ENCODE measurements around the gene CDK1.

Gene CDK1

GRCh38 chr10:60778214-60778970, at the start of gene CDK1:
Gene CDK1, plus strand, starts transcription at chr10:60778478. Its CDS starts 1,688 bp downstream, at chr10:60780166.
- DNase-seq (ENCODE audit: low spot score in 2 of 2) (peak; percentile 89 to 91), ATAC-seq (ENCODE audit: low read depth) (peak; percentile 95)
- Mint-ChIP-seq H3K9me3 (no peaks in the 10 kb centered on the region), H3K4me3 (peak within 1 kb of the TSS; percentile 91), H3K4me1 (peaks cover 2% of the 10 kb centered on the region), H3K27me3 (peaks cover 2% of the 10 kb centered on the region), H3K36me3 (no peaks in the 10 kb centered on the region), H3K27ac (peak within 1 kb of the TSS; percentile 29)

GRCh38 chr10:60729106-60729505, 49.2 kb upstream of the CDK1 start:
- H3K36me3 Mint-ChIP-seq, result no peaks in the 10 kb centered on the region
- H3K27me3 Mint-ChIP-seq, result no peaks in the 10 kb centered on the region
- H3K4me1 Mint-ChIP-seq, result peaks cover 32% of the 10 kb centered on the region
- ATAC-seq (ENCODE audit: low read depth), result peak; percentile 2
- H3K4me3 Mint-ChIP-seq, result no peak overlapping the region
- no peak for DNase-seq (ENCODE audit: low spot score in 2 of 2)
- peak overlapping the region; percentile 78 for H3K27ac Mint-ChIP-seq
- no peaks in the 10 kb centered on the region for H3K9me3 Mint-ChIP-seq

- H3K4me1 Mint-ChIP-seq, result peaks cover 32% of the 10 kb centered on the region
- H3K4me3 Mint-ChIP-seq, result peak overlapping the region; percentile 97
- DNase-seq (ENCODE audit: low spot score in 2 of 2), result peak; percentile 19 to 22
- no peaks in the 10 kb centered on the region for H3K27me3 Mint-ChIP-seq
- peak overlapping the region; percentile 96 for H3K27ac Mint-ChIP-seq
- H3K36me3 Mint-ChIP-seq, result no peaks in the 10 kb centered on the region
- no peaks in the 10 kb centered on the region for H3K9me3 Mint-ChIP-seq
- peak; percentile 61 for ATAC-seq (ENCODE audit: low read depth)
These were observed 47.0 kb upstream of the CDK1 start for GRCh38 chr10:60731134-60731885.

- Mint-ChIP-seq H3K9me3 (no peaks in the 10 kb centered on the region), H3K27me3 (no peaks in the 10 kb centered on the region), H3K4me1 (peaks cover 26% of the 10 kb centered on the region), H3K27ac (peak overlapping the region; percentile 96), H3K4me3 (peak overlapping the region; percentile 97), H3K36me3 (no peaks in the 10 kb centered on the region)
- ATAC-seq (ENCODE audit: low read depth) (peak; percentile 56), DNase-seq (ENCODE audit: low spot score in 2 of 2) (peak; percentile 26)
These were observed 46.0 kb upstream of the CDK1 start for GRCh38 chr10:60732198-60732806.

GRCh38 chr10:60732807-60733516, 45.3 kb upstream of the CDK1 start:
- H3K4me3 Mint-ChIP-seq, result peak overlapping the region; percentile 97
- H3K4me1 Mint-ChIP-seq, result peaks cover 22% of the 10 kb centered on the region
- H3K9me3 Mint-ChIP-seq, result no peaks in the 10 kb centered on the region
- H3K27ac Mint-ChIP-seq, result peak overlapping the region; percentile 96
- peak; percentile 76 for ATAC-seq (ENCODE audit: low read depth)
- DNase-seq (ENCODE audit: low spot score in 2 of 2), result peak; percentile 47 to 70
- no peaks in the 10 kb centered on the region for H3K36me3 Mint-ChIP-seq
- H3K27me3 Mint-ChIP-seq, result no peaks in the 10 kb centered on the region

- DNase-seq (ENCODE audit: low spot score in 2 of 2), result no peak
- H3K36me3 Mint-ChIP-seq, result no peaks in the 10 kb centered on the region
- no peaks in the 10 kb centered on the region for H3K27me3 Mint-ChIP-seq
- peak overlapping the region; percentile 97 for H3K4me3 Mint-ChIP-seq
- H3K27ac Mint-ChIP-seq, result peak overlapping the region; percentile 96
- no peaks in the 10 kb centered on the region for H3K9me3 Mint-ChIP-seq
- no peak for ATAC-seq (ENCODE audit: low read depth)
- peaks cover 19% of the 10 kb centered on the region for H3K4me1 Mint-ChIP-seq
These were observed 44.8 kb upstream of the CDK1 start for GRCh38 chr10:60733517-60733822.

- Mint-ChIP-seq H3K27me3 (no peaks in the 10 kb centered on the region), H3K27ac (no peak overlapping the region), H3K4me3 (peak overlapping the region; percentile 40), H3K9me3 (no peaks in the 10 kb centered on the region), H3K4me1 (peaks cover 16% of the 10 kb centered on the region), H3K36me3 (no peaks in the 10 kb centered on the region)
- DNase-seq (ENCODE audit: low spot score in 2 of 2) (no peak), ATAC-seq (ENCODE audit: low read depth) (no peak)
These were observed 44.5 kb upstream of the CDK1 start for GRCh38 chr10:60733826-60734225.

DNA sequence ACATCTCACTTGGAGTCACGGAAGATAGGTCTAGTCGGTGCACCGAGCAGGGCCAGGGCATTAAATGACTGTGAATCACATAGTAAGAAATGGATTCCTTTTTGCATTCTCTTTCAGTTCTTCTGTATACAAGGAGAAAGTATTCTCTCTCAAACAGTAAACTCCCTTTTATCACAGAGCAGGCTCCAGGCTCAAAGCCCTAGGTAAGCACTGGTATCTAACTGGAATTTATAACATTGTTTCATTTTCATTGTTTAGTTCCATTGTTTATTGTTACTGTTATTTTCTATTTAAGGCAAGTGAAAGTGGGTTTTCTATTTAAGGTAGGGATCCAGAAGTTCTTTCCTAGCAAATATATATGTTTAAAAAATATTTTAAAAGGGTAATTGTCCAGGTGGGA, 44.1 kb upstream of the CDK1 start:
- H3K4me1 Mint-ChIP-seq, result peaks cover 13% of the 10 kb centered on the region

DNA sequence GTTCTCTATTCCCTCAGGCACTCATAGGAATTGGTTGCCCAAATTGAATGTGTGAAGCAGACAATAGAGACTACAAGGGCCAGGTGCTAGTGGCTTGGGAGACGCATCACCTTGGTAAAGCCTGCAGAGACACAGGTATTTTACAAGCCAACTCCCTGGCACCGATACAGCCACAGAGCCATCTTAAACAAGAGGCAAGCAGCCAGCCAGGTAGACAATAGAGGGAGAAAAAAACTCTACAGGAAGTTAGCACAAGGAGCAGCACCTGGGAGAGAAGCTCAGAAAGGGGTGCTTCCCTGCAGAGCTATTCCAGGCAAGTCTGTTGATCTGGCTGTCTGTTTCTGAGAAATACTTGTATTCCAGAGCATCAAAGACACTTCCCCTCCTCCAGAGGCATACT, 43.0 kb upstream of the CDK1 start:
- no peak overlapping the region for H3K27ac Mint-ChIP-seq
- H3K4me3 Mint-ChIP-seq, result no peak overlapping the region
- no peaks in the 10 kb centered on the region for H3K27me3 Mint-ChIP-seq
- peaks cover 8% of the 10 kb centered on the region for H3K4me1 Mint-ChIP-seq
- no peaks in the 10 kb centered on the region for H3K36me3 Mint-ChIP-seq
- DNase-seq (ENCODE audit: low spot score in 2 of 2) (no peak), ATAC-seq (ENCODE audit: low read depth) (no peak)
- H3K9me3 Mint-ChIP-seq, result no peaks in the 10 kb centered on the region

More for the DNA sequence above, 44.1 kb upstream of the CDK1 start:
- no peak overlapping the region for H3K27ac Mint-ChIP-seq
- H3K4me3 Mint-ChIP-seq, result peak overlapping the region; percentile 40
- no peaks in the 10 kb centered on the region for H3K27me3 Mint-ChIP-seq
- no peaks in the 10 kb centered on the region for H3K36me3 Mint-ChIP-seq
- ATAC-seq (ENCODE audit: low read depth), result no peak
- H3K9me3 Mint-ChIP-seq, result no peaks in the 10 kb centered on the region
- DNase-seq (ENCODE audit: low spot score in 2 of 2), result no peak

- Mint-ChIP-seq H3K27me3 (peaks cover 2% of the 10 kb centered on the region), H3K36me3 (no peaks in the 10 kb centered on the region), H3K27ac (no peak overlapping the region), H3K9me3 (no peaks in the 10 kb centered on the region), H3K4me1 (no peaks in the 10 kb centered on the region), H3K4me3 (no peak overlapping the region)
- DNase-seq (ENCODE audit: low spot score in 2 of 2), result no peak
- ATAC-seq (ENCODE audit: low read depth), result no peak
These were observed 41.0 kb upstream of the CDK1 start for GRCh38 chr10:60737242-60737641.

- ATAC-seq (ENCODE audit: low read depth) (no peak), DNase-seq (ENCODE audit: low spot score in 2 of 2) (no peak)
- Mint-ChIP-seq H3K36me3 (peaks cover 2% of the 10 kb centered on the region), H3K27ac (no peak overlapping the region), H3K4me1 (no peaks in the 10 kb centered on the region), H3K27me3 (peaks cover 4% of the 10 kb centered on the region), H3K9me3 (no peaks in the 10 kb centered on the region), H3K4me3 (no peak overlapping the region)
These were observed 38.7 kb upstream of the CDK1 start for GRCh38 chr10:60739558-60739957.

- H3K36me3 Mint-ChIP-seq, result peaks cover 2% of the 10 kb centered on the region
- ATAC-seq (ENCODE audit: low read depth) (no peak), DNase-seq (ENCODE audit: low spot score in 2 of 2) (no peak)
- no peak overlapping the region for H3K4me3 Mint-ChIP-seq
- H3K27ac Mint-ChIP-seq, result no peak overlapping the region
- peaks cover 4% of the 10 kb centered on the region for H3K27me3 Mint-ChIP-seq
- H3K9me3 Mint-ChIP-seq, result no peaks in the 10 kb centered on the region
- no peaks in the 10 kb centered on the region for H3K4me1 Mint-ChIP-seq
These were observed 35.8 kb upstream of the CDK1 start for GRCh38 chr10:60742512-60742911.

- Mint-ChIP-seq H3K27me3 (peaks cover 6% of the 10 kb centered on the region), H3K36me3 (no peaks in the 10 kb centered on the region), H3K9me3 (no peaks in the 10 kb centered on the region), H3K27ac (no peak overlapping the region), H3K4me3 (no peak overlapping the region), H3K4me1 (no peaks in the 10 kb centered on the region)
- DNase-seq (ENCODE audit: low spot score in 2 of 2), result no peak
- no peak for ATAC-seq (ENCODE audit: low read depth)
These were observed 30.3 kb upstream of the CDK1 start for GRCh38 chr10:60747817-60748469.

Measured in memory B cell (primary cell).